Right ventricle myocardium superior (tissue), 1 donor: ENCODE measurements around the gene LGALS9B. TPM values are rescaled to one million over a fixed set of nuclear protein-coding genes. Genes with fewer than 3 reads are reported as not detected.
A peak's percentile ranks its signal among the peaks of the same experiment; 100 is the strongest.
"Not testable (repeated sequence)": the region's sequence is repeated elsewhere in the genome, so short reads cannot be mapped to it uniquely, and the experiment has no call there.

Experiments
- ATAC-seq: fragments of 200-7000 bp; cut with Tn5 transposase; one replicate; pipeline ENCODE4 v1.9.1; 2020; ENCODE audit warnings: mild to moderate bottlenecking; ENCODE audit not compliant: poor library complexity
- DNase-seq: peaks from one replicate; pipeline ENCODE4 v3.0.0-alpha.2; 2020
- intact Hi-C: fragments of 100-400 bp; cut with DNase I; formaldehyde crosslinking; loops from one replicate; pipeline ENCODE4 v1.11.2; 2022
- total RNA-seq: library from RNA; stranded (reverse); fragmentation: NEBNext Ultra II Directional; extraction: Animal tissue kit (Norgen Biotek cat#: 25700); gene quantifications from one replicate; pipeline ENCODE4 v1.2.1, GENCODE V29; 2021
- donor health status: DM: no; HTN: yes; CAD: no; lungs with severe emphysema.

The LGALS9B gene
- total RNA-seq, 1 donor from 2014 or later, result not detected

GRCh38 chr17:20440665-20441064, 26.7 kb downstream of the LGALS9B start:
- intact Hi-C loops, DNase-seq, ATAC-seq: not testable (repeated sequence)

DNA sequence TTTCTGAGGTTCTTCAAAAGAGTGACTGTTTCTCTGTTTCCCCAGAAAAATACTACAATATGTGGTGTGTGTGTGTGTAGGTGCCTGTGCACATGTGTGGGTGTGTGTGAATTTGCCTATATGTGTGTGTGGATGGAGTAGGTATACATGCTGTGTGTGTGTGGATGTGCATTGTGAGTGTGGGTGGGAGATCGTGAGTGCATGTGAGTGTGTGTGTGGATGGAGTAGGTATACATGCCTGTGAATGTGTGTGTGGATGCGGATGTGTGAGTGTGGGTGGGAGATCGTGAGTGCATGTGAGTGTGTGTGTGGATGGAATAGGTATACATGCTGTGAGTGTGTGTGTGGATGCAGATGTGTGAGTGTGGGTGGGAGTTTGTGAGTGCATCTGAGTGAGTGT, 32.2 kb downstream of the LGALS9B start:
- DNase-seq, ATAC-seq, intact Hi-C loops: not testable (repeated sequence)

DNA sequence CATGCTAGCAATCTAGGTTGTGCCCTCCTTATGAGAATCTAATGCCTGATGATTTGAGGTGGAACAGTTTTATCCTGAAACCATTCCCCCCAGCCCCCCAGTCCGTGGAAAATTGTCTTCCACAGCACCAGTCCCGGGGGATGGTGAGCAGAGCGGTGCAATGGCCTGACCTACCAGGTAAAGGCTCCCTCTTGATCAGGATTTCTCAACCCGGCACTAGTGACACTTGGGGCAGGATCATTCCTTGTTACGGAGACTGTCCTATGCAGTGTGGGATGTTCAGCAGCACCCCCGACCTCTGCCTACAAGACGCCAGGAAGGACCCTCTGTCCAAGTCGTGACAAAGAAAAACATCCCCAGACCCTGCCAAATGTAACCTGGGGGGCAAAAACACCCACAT, 34.0 kb downstream of the LGALS9B start:
- ATAC-seq, intact Hi-C loops, DNase-seq: not testable (repeated sequence)

DNA sequence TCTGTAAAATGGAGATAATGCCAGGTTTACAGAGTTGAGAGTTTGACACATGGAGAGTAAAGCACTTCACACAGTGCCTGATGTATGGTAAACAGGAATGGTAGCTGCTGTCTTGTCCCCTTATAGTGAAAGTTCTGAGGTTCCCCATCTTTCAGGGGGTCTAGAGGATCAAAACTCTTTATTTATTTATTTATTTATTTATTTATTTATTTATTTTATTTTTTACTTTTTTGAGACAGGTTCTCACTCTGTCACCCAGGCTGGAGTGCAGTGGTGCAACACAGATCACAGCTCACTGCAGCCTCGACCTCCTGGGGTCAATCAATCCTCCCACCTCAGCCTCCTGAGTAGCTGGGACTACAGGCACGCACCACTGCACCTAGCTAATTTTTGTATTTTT, 40.1 kb downstream of the LGALS9B start:
- ATAC-seq, DNase-seq, intact Hi-C loops: not testable (repeated sequence)

GRCh38 chr17:20422826-20423225, 44.5 kb downstream of the LGALS9B start:
- DNase-seq, intact Hi-C loops, ATAC-seq: not testable (repeated sequence)

GRCh38 chr17:20418838-20419237, 48.5 kb downstream of the LGALS9B start:
- ATAC-seq, intact Hi-C loops, DNase-seq: not testable (repeated sequence)

GRCh38 chr17:20417492-20418080, 49.8 kb downstream of the LGALS9B start:
- DNase-seq, ATAC-seq, intact Hi-C loops: not testable (repeated sequence)

- intact Hi-C loops, result not testable (repeated sequence)
These were observed 50.9 kb downstream of the LGALS9B start for GRCh38 chr17:20416381-20416911.

DNA sequence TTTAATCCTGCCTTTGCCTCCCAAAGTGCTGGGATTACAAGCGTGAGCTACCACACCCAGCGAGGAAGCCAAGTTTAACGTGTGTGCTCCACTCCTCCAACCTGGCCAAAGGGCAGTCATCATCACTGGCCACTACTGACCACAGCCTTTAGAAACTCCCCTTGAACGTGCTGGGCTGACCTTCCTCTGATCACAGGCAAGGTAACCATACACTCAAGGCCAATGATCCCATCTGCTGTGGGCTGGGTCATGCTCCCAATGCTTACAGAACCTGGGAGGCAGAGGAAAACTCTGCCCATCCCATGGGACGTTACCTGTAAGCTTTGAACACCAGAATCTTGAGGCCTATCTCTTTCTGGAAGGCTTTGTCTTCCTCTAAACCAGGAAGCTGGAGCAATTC, 51.9 kb downstream of the LGALS9B start:
- intact Hi-C loops, ATAC-seq, DNase-seq: not testable (repeated sequence)

More at GRCh38 chr17:20416381-20416911, 50.9 kb downstream of the LGALS9B start:
- not testable (repeated sequence) for DNase-seq, ATAC-seq

DNA sequence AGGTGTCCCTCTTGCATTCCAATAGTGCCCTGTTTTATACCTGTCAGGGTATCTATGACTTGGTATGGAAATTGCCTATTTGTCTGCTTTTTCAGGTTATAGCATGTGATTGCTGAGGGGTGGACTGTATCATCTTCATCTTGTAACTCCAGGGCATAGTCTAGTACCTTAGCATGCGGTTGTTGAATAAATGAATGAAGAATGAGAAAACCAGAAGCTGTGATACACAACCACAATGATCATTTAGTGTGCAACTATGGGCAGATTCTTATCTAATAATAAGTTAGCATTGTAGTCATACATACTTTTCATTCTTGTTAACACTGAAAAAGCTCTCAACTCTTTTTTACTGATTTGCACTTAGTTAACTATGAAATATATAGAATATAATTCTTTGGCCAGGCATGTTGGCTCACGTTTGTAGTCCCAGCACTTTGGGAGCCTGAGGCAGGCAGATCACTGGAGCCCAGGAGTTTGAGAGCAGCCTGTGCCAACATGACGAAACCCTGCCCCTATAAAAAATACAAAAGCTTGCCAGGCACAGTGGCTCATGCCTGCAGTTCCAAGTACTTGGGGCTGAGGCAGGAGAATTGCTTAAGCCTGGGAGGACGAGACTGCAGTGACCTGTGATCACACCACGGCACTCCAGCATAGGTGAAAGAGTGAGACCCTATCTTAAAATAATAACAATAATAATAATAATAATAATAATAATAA, 65.9 kb downstream of the LGALS9B start:
- intact Hi-C loops, DNase-seq: not testable (repeated sequence)
- peak; percentile 66 for ATAC-seq

DNA sequence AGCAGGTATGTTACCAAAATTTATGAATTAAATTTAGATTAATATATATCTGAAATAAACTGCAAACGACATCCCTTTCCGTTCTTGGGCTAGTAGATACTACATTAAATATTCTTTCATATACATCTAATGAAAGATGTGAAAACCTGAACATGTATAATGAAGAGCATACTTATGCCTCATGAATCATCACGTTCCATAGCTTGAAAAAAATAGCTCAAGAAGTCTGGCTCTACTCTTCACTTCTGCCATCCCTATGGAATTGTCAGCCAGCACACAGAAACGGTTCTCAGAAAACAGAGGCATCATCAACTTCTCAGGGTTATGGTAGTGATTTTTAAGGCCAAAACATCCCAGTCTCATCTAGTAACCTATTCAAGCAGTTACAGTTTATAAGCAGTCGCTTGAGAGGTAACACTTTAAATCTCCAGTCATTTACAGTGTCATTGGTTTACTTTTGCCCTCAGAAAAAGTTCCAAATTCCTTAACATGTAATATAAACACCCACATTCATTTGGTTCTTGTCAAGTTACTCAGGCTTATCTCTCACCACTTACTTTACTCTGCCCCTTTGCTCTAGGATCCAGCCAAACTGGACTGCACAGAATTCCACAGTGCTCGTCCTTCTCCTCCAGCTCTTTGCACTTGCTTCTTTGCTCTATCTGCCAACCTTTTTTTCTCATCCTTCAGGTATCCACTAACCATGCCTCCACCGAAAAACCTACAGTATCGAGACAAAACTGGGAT, 66.6 kb downstream of the LGALS9B start:
- DNase-seq, intact Hi-C loops, ATAC-seq: not testable (repeated sequence)

Other genes starting within 250 kb of the LGALS9B start
- gene CDRT15L2, start 112.2 kb upstream of the LGALS9B start, total RNA-seq, result not detected